SK-N-MC (cell line): Measurements from ENCODE around the gene HS2ST1.
A peak's percentile ranks its signal among the peaks of the same experiment; 100 is the strongest.

ENCODE experiments used
- DNase-seq: peaks from one replicate; pipeline ENCODE4 v3.0.0-alpha.2; 2011; ENCODE audit warnings: low read depth, low spot score
- H3K27ac ChIP-seq: fragments of 200-600 bp; sonication (generic); 2 replicates; pipeline ENCODE4 v1.5.1; 2016; ENCODE audit warnings: mixed run types
- H3K36me3 ChIP-seq: fragments of 200-600 bp; sonication (generic); 2 replicates; pipeline ENCODE4 v1.6.1; 2017; ENCODE audit warnings: antibody characterized with exemption, low read length, mixed read lengths; ENCODE audit not compliant: insufficient read depth
- H3K4me3 ChIP-seq: fragments of 200-600 bp; sonication (generic); 2 replicates; pipeline ENCODE4 v1.5.1; 2016
- H3K9ac ChIP-seq: fragments of 200-600 bp; sonication (generic); 2 replicates; pipeline ENCODE4 v1.8.0; 2017; ENCODE audit warnings: mixed run types, mixed read lengths; ENCODE audit not compliant: insufficient read length
- H3K9me3 ChIP-seq: fragments of 200-600 bp; sonication (generic); 2 replicates; pipeline ENCODE4 v1.6.1; 2017; ENCODE audit warnings: low read depth, mild to moderate bottlenecking, antibody characterized with exemption, low read length, moderate library complexity, mixed read lengths
- EZH2 ChIP-seq: fragments of 200-600 bp; sonication (generic); IDR thresholded peaks from one replicate; pipeline ENCODE4 v1.6.1; 2017; ENCODE audit warnings: antibody characterized with exemption
- FOXP2 ChIP-seq: optimal IDR thresholded peaks from 2 replicates; pipeline ENCODE3; 2011; ENCODE audit warnings: mild to moderate bottlenecking, moderate library complexity; ENCODE audit not compliant: insufficient read depth; ENCODE audit errors: extremely low read length, control extremely low read depth
- POLR2AphosphoS5 ChIP-seq: IDR thresholded peaks from 2 replicates; pipeline ENCODE4 v1.6.1; 2012; ENCODE audit warnings: mild to moderate bottlenecking, low read depth, low read length, borderline replicate concordance

HS2ST1 gene

DNA sequence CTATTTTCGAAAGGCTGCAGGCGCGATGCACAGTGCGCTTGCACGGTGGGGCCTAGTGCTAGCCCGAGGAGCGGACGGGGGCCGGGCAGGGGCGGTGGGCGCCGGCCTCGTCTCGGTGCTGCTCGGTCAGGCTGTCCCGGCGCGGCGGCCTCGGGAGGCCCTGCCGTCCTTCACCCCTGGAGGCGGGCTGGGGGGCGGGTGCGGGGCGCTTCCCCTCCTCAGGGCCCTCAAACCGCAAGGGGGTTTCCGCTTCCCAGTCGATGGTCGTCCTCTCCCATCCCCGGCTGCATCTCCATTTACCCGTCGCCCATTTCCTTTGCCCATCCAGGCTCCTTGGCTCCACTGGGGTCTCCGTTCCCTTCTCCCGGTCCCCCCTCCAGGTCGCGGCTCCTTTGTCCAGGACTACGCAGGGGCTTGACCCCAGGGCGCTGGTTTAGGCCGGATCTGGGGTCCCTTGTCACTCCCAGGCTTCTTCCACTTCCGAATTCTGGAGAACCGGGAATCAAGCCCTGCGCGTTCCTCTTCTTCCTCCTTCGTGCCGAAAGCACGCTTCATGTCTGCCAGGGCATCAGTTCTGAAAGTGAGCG lies 217.9 kb downstream of the HS2ST1 start:
- no peaks in the 10 kb centered on the region for H3K36me3 ChIP-seq
- TF ChIP-seq FOXP2 = no peak
- no peak for TF ChIP-seq POLR2AphosphoS5
- TF ChIP-seq EZH2 = no peak
- peak overlapping the region; percentile 80 for H3K4me3 ChIP-seq
- no peak for DNase-seq
- no peaks in the 10 kb centered on the region for H3K9me3 ChIP-seq
- H3K9ac ChIP-seq = peak overlapping the region; percentile 66
- no peak overlapping the region for H3K27ac ChIP-seq

DNA sequence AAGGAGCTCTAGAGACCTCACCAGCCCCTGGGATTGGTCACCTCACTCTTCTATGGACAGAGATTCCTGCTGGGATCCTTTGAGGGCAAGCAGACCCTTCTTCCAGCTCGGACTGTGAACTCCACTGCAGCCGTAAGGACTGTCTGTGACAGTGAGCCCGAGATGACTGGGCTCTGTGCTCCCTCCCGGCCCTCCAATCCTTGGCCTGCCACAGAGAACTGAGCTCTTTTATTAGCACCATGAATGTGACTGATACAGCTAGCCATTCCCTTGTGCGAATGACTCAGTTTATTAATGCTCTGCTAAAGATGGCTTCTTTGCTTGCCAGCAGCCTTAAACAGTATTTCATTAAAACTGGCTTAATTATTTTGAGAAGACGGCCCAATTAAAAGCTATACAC lies 219.6 kb downstream of the HS2ST1 start:
- Histone ChIP-seq H3K4me3 (no peak overlapping the region), H3K36me3 (no peaks in the 10 kb centered on the region), H3K9ac (no peak overlapping the region), H3K9me3 (no peaks in the 10 kb centered on the region), H3K27ac (no peak overlapping the region)
- TF ChIP-seq POLR2AphosphoS5 (no peak), FOXP2 (no peak), EZH2 (no peak)
- DNase-seq = no peak

- no peak overlapping the region for H3K9ac ChIP-seq
- DNase-seq = no peak
These were observed 220.3 kb downstream of the HS2ST1 start for GRCh38 chr1:87134625-87135328.

GRCh38 chr1:87135329-87135712 lies 220.9 kb downstream of the HS2ST1 start:
- no peak overlapping the region for H3K27ac ChIP-seq
- TF ChIP-seq FOXP2 (no peak), EZH2 (no peak), POLR2AphosphoS5 (no peak)
- no peaks in the 10 kb centered on the region for H3K36me3 ChIP-seq
- no peak for DNase-seq
- H3K4me3 ChIP-seq = no peak overlapping the region
- no peak overlapping the region for H3K9ac ChIP-seq
- no peaks in the 10 kb centered on the region for H3K9me3 ChIP-seq

More at GRCh38 chr1:87134625-87135328, 220.3 kb downstream of the HS2ST1 start:
- no peaks in the 10 kb centered on the region for H3K9me3 ChIP-seq
- no peaks in the 10 kb centered on the region for H3K36me3 ChIP-seq
- TF ChIP-seq POLR2AphosphoS5 (no peak), FOXP2 (no peak), EZH2 (no peak)
- no peak overlapping the region for H3K27ac ChIP-seq
- no peak overlapping the region for H3K4me3 ChIP-seq

- H3K36me3 ChIP-seq = no peaks in the 10 kb centered on the region
- H3K4me3 ChIP-seq = no peak overlapping the region
- TF ChIP-seq POLR2AphosphoS5 = no peak
- H3K9me3 ChIP-seq = no peaks in the 10 kb centered on the region
- no peak overlapping the region for H3K9ac ChIP-seq
- H3K27ac ChIP-seq = no peak overlapping the region
- DNase-seq = no peak
These were observed 222.3 kb downstream of the HS2ST1 start for GRCh38 chr1:87136607-87137341.

- H3K9ac ChIP-seq = no peak overlapping the region
- no peak for TF ChIP-seq FOXP2
- no peak for TF ChIP-seq POLR2AphosphoS5
- no peak for TF ChIP-seq EZH2
These were observed 222.9 kb downstream of the HS2ST1 start for GRCh38 chr1:87137342-87137739.

DNA sequence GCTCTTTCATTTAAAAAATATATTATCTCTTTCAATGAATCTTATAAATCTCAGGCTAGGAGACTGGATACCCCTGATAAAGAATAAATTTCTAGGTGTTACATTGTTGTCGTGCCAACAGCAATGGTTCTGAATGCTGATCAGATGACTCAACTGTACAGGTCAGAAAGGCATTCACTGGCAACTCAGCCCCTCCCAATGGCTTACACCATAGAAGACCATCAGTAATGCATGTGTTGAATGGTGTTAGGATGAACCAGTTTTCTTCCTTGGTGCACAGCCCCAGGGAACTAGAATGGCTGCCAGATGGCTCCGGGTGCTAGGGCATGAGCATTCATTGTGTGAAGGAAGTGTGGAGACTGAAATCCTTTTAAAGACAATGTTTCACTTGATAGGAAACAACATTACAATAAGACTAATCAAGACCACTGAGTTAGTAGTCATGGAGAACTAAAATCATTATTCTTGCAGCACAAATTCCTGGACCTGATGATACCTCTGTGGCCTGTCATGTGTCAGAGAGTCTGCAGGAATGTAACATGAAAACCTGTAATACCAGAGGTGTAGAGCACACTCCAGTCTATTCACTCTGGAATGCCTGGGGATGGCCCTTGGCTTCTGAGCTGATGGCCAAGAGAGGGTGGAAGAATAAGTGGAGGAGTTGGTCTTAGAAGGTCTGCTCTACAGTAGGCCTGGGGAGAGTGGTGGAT lies 226.6 kb downstream of the HS2ST1 start:
- H3K36me3 ChIP-seq = no peaks in the 10 kb centered on the region
- H3K9me3 ChIP-seq = no peaks in the 10 kb centered on the region
- no peak for TF ChIP-seq EZH2
- TF ChIP-seq FOXP2 = no peak
- TF ChIP-seq POLR2AphosphoS5 = no peak
- H3K4me3 ChIP-seq = no peak overlapping the region
- DNase-seq = no peak
- H3K9ac ChIP-seq = no peak overlapping the region
- no peak overlapping the region for H3K27ac ChIP-seq

More at GRCh38 chr1:87137342-87137739, 222.9 kb downstream of the HS2ST1 start:
- DNase-seq = no peak
- Histone ChIP-seq H3K4me3 (no peak overlapping the region), H3K9me3 (no peaks in the 10 kb centered on the region), H3K27ac (no peak overlapping the region), H3K36me3 (no peaks in the 10 kb centered on the region)

DNA sequence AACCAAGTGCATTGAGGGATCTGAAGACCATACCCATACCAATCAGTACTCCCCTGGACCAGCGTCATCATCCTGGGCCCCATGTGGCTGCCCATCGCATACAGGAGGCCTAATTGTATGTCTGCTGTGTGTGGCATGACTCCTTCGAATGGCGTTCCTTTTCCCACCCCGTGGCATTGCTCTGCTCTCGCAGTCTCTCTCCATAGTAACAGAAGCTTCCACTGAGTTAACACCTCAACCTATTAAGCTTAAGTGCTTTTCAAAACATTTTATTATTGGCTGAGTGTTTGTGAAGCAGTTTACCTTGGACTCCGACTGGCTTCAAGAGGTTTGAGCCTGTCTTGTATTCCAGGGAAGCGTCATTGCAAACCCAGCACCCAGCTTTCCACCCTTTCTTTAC lies 227.1 kb downstream of the HS2ST1 start:
- H3K4me3 ChIP-seq = no peak overlapping the region
- no peaks in the 10 kb centered on the region for H3K36me3 ChIP-seq
- H3K27ac ChIP-seq = no peak overlapping the region
- H3K9me3 ChIP-seq = no peaks in the 10 kb centered on the region
- DNase-seq = no peak
- TF ChIP-seq FOXP2 = no peak
- no peak for TF ChIP-seq EZH2
- H3K9ac ChIP-seq = no peak overlapping the region
